Panc1 (cell line): ENCODE measurements around the gene NELFCD. TPM values are rescaled to one million over a fixed set of nuclear protein-coding genes. Genes with fewer than 3 reads are reported as not detected.

Source experiments
- ATAC-seq: fragments of 200-7000 bp; cut with Tn5 transposase; 2 replicates; pipeline ENCODE4 v1.9.1; 2020; ENCODE audit warnings: mild to moderate bottlenecking, moderate library complexity
- BruUV-seq: library from RNA; stranded (reverse); fragments of 400-500 nt; replicated peaks from 2 replicates; lab custom pipeline; 2021; lab: Mats Ljungman, UMichigan
- CTCF ChIA-PET: fragments of 300-600 bp; sonication (Branson Sonifier 250); formaldehyde crosslinking; loops from one replicate; lab custom pipeline; 2022; ENCODE audit warnings: antibody characterized with exemption; lab: Charles Lee
- POLR2A ChIA-PET: fragments of 300-600 bp; sonication (Branson Sonifier 250); formaldehyde crosslinking; loops from one replicate; lab custom pipeline; 2022; ENCODE audit warnings: antibody characterized with exemption; lab: Charles Lee
- DNase-seq: peaks from one replicate; pipeline ENCODE4 v3.0.0-alpha.2; 2010; ENCODE audit warnings: low read depth, low spot score
- H3K27ac ChIP-seq: 2 replicates; pipeline ENCODE4 v1.5.1; 2011; ENCODE audit warnings: mild to moderate bottlenecking, low read length, inconsistent platforms
- H3K27me3 ChIP-seq: fragments of 200-500 bp; sonication (Bioruptor generic); 2 replicates; pipeline ENCODE4 v1.6.0; 2014; ENCODE audit warnings: low read length, inconsistent platforms; ENCODE audit not compliant: control insufficient read depth, insufficient read depth
- H3K36me3 ChIP-seq: fragments of 200-500 bp; sonication (Bioruptor generic); 2 replicates; pipeline ENCODE4 v1.5.1; 2014; ENCODE audit warnings: inconsistent platforms, mild to moderate bottlenecking, low read length, moderate library complexity; ENCODE audit not compliant: control insufficient read depth, insufficient read depth
- H3K4me1 ChIP-seq: 2 replicates; pipeline ENCODE4 v1.5.1; 2011; ENCODE audit warnings: inconsistent platforms, mild to moderate bottlenecking, low read length, moderate library complexity; ENCODE audit not compliant: control insufficient read depth, insufficient read depth
- H3K4me3 ChIP-seq, 2 experiments: 2 replicates each; pipeline ENCODE4 v1.5.1; 2011 to 2012; ENCODE audit warnings: low read depth in 2 of 2, low read length in 2 of 2, mild to moderate bottlenecking in 2 of 2, inconsistent platforms in 1 of 2, moderate library complexity in 1 of 2
- H3K9me3 ChIP-seq: fragments of 200-500 bp; sonication (Bioruptor generic); 2 replicates; pipeline ENCODE4 v1.5.1; 2014; ENCODE audit warnings: low read depth, mild to moderate bottlenecking, inconsistent platforms, low read length, moderate library complexity; ENCODE audit not compliant: control insufficient read depth, insufficient read depth
- POLR2AphosphoS5 ChIP-seq: IDR thresholded peaks from 2 replicates; pipeline ENCODE4 v1.6.1; 2012; ENCODE audit warnings: mild to moderate bottlenecking, low read depth, low read length, moderate library complexity
- REST ChIP-seq, 2 experiments: IDR thresholded peaks; 2 replicates each; pipeline ENCODE4 v1.6.1; 2011 to 2012; ENCODE audit warnings: low read depth in 2 of 2, control low read depth in 1 of 2, low read length in 1 of 2, mild to moderate bottlenecking in 1 of 2, moderate library complexity in 1 of 2; ENCODE audit not compliant: insufficient read depth in 1 of 2
- SIN3A ChIP-seq: IDR thresholded peaks from 2 replicates; pipeline ENCODE4 v1.6.1; 2012; ENCODE audit warnings: low read depth, mild to moderate bottlenecking, low read length, moderate library complexity, borderline replicate concordance; ENCODE audit not compliant: insufficient read depth
- in situ Hi-C: cut with HindIII; loops from 2 replicates; pipeline ENCODE4 v1.10.0; 2016; ENCODE audit warnings: low sequenced_read_pairs, low pct_unique_long_range_greater_than_20kb
- intact Hi-C: fragments of 100-400 bp; cut with micrococcal nuclease; formaldehyde crosslinking; loops from one replicate; pipeline ENCODE4 v1.10.0; 2022; ENCODE audit not compliant: unreplicated experiment
- total RNA-seq: library from RNA; stranded (reverse); gene quantifications from one replicate; pipeline ENCODE4 v1.2.1, GENCODE V29; 2021; ENCODE audit not compliant: unreplicated experiment
- TF ChIP-seq, protein P1 (sequence below): fragments of 450-650 bp; IDR thresholded peaks from 2 replicates; pipeline ENCODE4 v1.5.1; 2017; ENCODE audit warnings: mild to moderate bottlenecking

The NELFCD gene
- total RNA-seq, 1 experiment from 2014 or later, result 108 TPM

- in situ Hi-C loops, result no loop called here
- POLR2A ChIA-PET, result interaction anchor here (2.1 kb wide), 1 partner anchor 10 kb away, joined by 8 read pairs; the partner anchor contains the start of gene ATP5F1E
- CTCF ChIA-PET, result no interaction called here
Observed at GRCh38 chr20:59042151-59042795, 61.2 kb downstream of the NELFCD start, which contains the start of gene PRELID3B. TSS of gene PRELID3B (minus strand) at chr20:59042786. CDS start at chr20:59042730, 56 bp downstream.

DNA sequence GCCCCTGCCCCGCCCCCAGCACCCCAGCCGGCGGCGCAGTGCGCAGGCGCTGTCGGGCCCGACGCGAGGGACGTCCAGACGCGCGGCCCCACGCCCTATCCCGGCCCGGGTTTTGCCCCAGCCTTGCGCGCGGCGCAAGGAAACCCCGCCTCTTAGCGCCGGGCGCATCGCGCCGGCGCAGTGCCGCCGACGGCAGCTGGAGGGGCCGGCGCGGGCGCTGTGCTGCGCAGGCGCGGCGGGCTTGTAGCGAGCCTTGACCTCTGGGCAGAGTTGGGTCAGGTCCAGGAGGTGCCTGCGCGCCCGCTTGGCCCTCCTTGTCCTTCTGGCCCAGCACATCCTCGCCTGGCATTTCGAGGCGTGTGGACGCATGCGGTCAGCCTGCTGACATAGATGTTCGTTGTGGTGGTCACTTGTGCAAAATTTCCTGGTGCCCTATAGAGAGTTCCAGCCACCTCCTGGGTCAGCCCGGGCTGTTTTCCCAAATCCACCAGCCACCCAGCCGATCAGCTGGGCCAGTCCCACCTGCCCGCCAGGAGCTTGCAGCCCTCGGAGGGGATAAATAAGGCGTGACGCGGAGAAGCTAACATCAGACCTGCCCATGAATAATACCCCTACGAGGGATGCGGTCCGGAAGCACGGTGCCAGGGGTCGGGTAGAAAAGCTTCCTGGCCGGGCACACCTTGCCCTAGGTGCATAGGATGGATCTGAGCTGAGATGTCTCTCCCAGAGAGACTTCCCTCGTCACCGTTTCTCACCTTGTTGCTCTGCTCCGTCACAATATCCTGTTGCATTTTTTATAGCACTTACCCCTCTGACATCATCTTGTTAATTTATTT lies 62.0 kb downstream of the NELFCD start:
- intact Hi-C loops, result no loop called here
- no TSS peak for BruUV-seq
- Histone ChIP-seq H3K9me3 (no peaks in the 10 kb centered on the region), H3K4me3 (peak overlapping the region; percentile 76 to 86), H3K27me3 (no peaks in the 10 kb centered on the region), H3K4me1 (peaks cover 28% of the 10 kb centered on the region), H3K36me3 (peaks cover 7% of the 10 kb centered on the region), H3K27ac (peak overlapping the region; percentile 97)
- POLR2A ChIA-PET, result interaction anchor here (2.1 kb wide), 1 partner anchor 11 kb away, joined by 8 read pairs; the partner anchor contains the start of gene ATP5F1E
- ATAC-seq, result peak; percentile 99
- peak; percentile 64 for DNase-seq
- in situ Hi-C loops, result no loop called here
- CTCF ChIA-PET, result no interaction called here
- TF ChIP-seq POLR2AphosphoS5 (peak; percentile 71; the same call in 1 of the 2 replicates), REST (IDR thresholded peaks at IDR 0.05; ENCODE audit: insufficient read depth in 1 of 2, low read depth in 2 of 2, low read length in 1 of 2) (0 out of 4 replicates have a peak, but pooled peaks of 1 of the 2 experiments have one; percentile 39)
- TF ChIP-seq, protein P1, sequence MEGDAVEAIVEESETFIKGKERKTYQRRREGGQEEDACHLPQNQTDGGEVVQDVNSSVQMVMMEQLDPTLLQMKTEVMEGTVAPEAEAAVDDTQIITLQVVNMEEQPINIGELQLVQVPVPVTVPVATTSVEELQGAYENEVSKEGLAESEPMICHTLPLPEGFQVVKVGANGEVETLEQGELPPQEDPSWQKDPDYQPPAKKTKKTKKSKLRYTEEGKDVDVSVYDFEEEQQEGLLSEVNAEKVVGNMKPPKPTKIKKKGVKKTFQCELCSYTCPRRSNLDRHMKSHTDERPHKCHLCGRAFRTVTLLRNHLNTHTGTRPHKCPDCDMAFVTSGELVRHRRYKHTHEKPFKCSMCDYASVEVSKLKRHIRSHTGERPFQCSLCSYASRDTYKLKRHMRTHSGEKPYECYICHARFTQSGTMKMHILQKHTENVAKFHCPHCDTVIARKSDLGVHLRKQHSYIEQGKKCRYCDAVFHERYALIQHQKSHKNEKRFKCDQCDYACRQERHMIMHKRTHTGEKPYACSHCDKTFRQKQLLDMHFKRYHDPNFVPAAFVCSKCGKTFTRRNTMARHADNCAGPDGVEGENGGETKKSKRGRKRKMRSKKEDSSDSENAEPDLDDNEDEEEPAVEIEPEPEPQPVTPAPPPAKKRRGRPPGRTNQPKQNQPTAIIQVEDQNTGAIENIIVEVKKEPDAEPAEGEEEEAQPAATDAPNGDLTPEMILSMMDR, result no peak

More at GRCh38 chr20:59042151-59042795, 61.2 kb downstream of the NELFCD start, which contains the start of gene PRELID3B:
- Histone ChIP-seq H3K4me3 (peak within 1 kb of the TSS; percentile 76 to 86), H3K9me3 (no peaks in the 10 kb centered on the region), H3K36me3 (peaks cover 15% of the 10 kb centered on the region), H3K4me1 (peaks cover 28% of the 10 kb centered on the region), H3K27me3 (no peaks in the 10 kb centered on the region), H3K27ac (peak within 1 kb of the TSS; percentile 97)
- TF ChIP-seq, protein P1, result no peak
- TF ChIP-seq REST (IDR thresholded peaks at IDR 0.05; ENCODE audit: insufficient read depth in 1 of 2, low read depth in 2 of 2, low read length in 1 of 2), result no peak
- 0 out of 2 replicates have a peak, but pooled peaks have one; percentile 64 for TF ChIP-seq SIN3A
- DNase-seq (no peak), ATAC-seq (peak; percentile 77)
- BruUV-seq, result no TSS peak
- intact Hi-C loops, result no loop called here
